Fibroblast of villous mesenchyme (primary cell): ENCODE measurements around the gene GAS2L1. TPM values are rescaled to one million over a fixed set of nuclear protein-coding genes. Genes with fewer than 3 reads are reported as not detected.

Experiments
- DNase-seq: peaks from one replicate; pipeline ENCODE4 v3.0.0-alpha.2; 2010; ENCODE audit warnings: low read depth
- H3K4me3 ChIP-seq: 2 replicates; pipeline ENCODE4 v1.5.1; 2011; ENCODE audit warnings: low read depth, mild to moderate bottlenecking, low read length
- total RNA-seq: library from RNA; depleted of rRNA; stranded (reverse); fragments of >200 nt; gene quantifications from 2 replicates; pipeline ENCODE4 v1.2.3, GENCODE V29; 2012
- TF ChIP-seq, protein P1 (sequence below): IDR thresholded peaks from 2 replicates; pipeline ENCODE4 v1.5.1; 2012; ENCODE audit warnings: low read depth, mild to moderate bottlenecking, low read length; ENCODE audit not compliant: insufficient read depth

Gene GAS2L1
- total RNA-seq, 1 donor, result 16.4 TPM

DNA sequence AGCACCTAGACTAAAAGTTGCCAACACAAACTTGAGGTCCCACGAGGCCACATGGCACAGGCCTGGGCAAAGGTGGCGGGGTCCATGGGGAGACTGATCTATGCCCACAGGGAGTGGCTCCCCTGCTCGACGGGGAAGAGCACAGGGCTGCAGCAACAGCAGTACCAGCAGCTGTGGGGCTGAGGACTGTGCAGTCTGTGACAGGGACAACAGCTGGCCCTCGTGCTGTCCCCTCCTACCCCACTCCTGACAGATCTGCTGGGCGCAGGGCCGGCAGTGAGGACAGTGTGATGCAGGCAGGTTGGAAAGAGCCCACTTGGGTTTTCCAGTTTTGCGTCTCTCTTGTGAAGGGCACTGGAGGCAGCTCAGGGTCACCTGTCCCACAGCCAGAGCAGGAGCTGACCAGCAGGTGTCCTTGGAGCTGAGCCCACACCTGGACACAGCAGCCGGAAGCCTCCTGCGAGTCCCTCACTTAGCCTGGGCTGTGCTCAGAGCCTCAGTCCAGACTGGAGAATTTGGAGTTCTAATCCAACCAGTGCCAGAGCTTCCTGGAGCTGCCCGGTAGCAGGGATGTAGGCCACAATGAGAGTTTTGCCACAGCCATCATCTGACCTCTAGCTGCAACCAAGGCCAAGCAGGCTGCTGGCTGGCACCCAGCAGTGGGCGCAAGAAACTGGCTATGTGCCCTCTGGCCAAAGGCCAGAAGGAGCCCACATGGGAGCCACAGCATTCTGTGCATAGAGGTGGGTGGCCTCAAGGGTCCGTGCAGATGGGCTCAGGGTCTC is 3.6 kb upstream of the GAS2L1 start:
- H3K4me3 ChIP-seq, result no peak overlapping the region
- TF ChIP-seq, protein P1, sequence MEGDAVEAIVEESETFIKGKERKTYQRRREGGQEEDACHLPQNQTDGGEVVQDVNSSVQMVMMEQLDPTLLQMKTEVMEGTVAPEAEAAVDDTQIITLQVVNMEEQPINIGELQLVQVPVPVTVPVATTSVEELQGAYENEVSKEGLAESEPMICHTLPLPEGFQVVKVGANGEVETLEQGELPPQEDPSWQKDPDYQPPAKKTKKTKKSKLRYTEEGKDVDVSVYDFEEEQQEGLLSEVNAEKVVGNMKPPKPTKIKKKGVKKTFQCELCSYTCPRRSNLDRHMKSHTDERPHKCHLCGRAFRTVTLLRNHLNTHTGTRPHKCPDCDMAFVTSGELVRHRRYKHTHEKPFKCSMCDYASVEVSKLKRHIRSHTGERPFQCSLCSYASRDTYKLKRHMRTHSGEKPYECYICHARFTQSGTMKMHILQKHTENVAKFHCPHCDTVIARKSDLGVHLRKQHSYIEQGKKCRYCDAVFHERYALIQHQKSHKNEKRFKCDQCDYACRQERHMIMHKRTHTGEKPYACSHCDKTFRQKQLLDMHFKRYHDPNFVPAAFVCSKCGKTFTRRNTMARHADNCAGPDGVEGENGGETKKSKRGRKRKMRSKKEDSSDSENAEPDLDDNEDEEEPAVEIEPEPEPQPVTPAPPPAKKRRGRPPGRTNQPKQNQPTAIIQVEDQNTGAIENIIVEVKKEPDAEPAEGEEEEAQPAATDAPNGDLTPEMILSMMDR, result no peak
- DNase-seq, result no peak

DNA sequence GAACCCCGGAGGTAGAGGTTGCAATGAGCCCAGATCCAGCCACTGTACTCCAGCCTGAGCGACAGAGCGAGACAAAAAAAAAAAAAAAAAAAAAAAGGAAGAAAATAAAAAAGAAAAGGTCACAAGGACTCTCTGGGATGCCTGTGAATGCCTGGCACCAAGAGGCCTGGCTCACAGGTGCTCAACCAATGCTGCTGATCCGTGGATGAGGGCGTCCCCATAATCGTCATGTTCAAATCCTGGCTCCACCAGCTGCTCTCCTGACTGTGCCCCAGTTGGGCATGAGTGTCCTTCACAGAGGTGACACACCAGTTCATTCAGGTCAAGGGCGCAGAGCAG is 645 bp upstream of the GAS2L1 start:
- TF ChIP-seq, protein P1, result no peak
- peak overlapping the region; percentile 81 for H3K4me3 ChIP-seq

DNA sequence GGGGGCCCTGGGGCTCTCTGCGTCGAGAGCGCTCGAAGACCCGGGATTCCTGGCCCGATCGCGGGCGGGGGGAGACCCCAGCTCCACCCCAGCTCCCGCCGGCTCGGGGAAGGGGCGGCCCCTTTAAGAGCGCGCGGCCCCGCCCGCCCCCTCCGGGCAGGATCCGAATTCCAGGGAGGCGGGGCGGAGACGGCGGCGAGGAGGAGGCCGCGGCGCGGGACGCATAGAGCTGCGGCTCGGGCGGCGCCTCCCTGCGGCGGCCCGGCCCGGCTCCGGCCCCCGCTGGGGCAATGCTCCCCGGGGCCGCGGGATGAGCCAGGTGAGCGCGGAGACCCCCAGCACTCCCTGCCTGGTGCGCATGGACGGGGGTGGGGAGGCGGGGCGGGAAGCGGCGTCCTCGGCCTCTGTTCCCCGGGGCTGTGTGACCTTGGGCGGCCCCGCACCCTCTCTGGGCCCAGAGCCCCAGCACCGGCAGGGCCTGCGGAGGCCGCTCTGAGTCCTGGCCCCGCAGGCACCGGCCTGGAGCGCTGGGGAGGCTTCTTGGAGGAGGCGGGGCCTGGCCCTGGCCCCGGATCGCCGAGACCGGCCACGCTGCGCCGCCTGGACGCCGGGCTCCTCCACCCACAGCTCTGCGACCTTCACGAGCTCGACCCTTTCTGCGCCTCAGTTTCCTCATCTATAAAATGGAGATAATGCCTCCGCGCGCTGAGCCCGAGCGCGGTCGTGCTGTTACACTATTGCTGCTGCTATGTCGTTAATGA is 565 bp downstream of the GAS2L1 start:
- H3K4me3 ChIP-seq, result peak overlapping the region; percentile 81
- TF ChIP-seq, protein P1, result no peak
- DNase-seq, result peak; percentile 78

More for the DNA sequence above, 645 bp upstream of the GAS2L1 start:
- DNase-seq, result no peak

DNA sequence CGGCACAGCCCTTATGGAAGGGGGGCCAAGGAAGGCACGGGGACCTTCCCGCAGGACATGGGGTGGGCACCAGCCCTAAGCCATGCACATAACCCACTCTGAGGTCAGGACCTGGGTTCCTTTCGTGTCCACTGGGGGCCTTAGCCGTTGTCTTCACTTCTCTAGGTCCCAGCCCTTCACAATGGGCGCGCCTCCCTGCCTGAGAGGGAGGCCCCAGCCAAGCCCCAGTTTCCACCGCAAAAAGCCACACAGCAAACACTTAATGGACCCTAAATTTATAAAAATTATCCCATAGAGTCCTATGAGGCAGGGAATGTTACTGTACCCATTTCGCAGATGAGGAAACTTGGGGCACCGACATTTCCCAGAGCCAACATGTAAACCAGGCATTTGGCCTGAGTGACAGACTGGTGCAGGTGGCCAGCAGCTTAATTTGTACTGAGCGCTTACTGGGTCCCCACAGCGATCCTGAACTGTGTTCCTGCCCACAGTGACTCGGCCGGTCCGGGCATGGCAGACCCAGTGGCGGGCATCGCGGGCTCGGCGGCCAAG is 1.2 kb downstream of the GAS2L1 start:
- no peak for DNase-seq
- TF ChIP-seq, protein P1, result no peak
- peak overlapping the region; percentile 81 for H3K4me3 ChIP-seq

DNA sequence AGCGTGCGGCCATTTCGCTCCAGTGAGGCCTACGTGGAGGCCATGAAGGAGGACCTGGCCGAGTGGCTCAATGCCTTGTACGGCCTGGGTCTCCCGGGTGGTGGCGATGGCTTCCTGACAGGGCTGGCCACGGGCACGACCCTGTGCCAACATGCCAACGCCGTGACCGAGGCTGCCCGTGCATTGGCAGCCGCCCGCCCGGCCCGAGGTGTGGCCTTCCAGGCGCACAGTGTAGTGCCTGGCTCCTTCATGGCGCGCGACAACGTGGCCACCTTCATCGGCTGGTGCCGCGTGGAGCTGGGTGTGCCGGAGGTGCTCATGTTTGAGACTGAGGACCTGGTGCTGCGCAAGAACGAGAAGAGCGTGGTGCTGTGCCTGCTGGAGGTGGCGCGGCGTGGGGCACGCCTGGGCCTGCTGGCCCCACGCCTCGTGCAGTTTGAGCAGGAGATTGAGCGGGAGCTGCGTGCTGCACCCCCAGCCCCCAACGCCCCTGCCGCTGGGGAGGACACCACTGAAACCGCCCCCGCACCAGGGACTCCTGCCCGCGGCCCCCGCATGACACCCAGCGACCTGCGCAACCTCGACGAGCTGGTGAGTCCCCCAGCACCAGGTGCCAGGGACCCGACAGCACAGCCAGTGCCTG is 1.8 kb downstream of the GAS2L1 start:
- H3K4me3 ChIP-seq, result peak overlapping the region; percentile 9
- TF ChIP-seq, protein P1, result no peak
- no peak for DNase-seq

DNA sequence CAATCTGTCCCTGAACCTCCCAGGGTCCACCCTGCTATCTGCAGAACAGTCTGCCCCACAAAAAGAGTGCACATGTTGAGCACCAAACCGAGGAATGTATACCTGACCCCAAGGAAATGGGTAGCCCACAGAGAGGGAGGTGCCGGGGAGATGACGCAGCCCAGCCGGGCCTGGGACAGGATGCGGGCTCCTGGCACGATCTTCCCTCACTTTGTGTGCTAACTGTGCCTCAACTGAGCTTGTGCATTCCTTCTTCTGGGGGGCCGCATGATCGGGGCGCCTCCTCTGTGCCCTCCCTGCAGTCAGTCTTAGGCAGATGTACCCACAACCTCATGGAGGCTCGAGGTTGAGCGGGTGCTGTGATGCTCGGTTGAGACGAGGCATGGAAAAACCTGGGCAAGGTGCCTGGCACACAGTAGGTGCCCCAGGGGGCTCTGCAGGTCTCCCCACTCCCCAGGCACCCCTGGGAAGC is 2.4 kb downstream of the GAS2L1 start:
- TF ChIP-seq, protein P1, result no peak
- H3K4me3 ChIP-seq, result peak overlapping the region; percentile 9
- peak; percentile 44 for DNase-seq
